Common myeloid progenitor, CD34-positive (primary cell): ENCODE measurements around the gene MAG.
A peak's percentile ranks its signal among the peaks of the same experiment; 100 is the strongest.

Experiments
- CTCF ChIA-PET: fragments of 350-600 bp; sonication (Branson Sonifier 250); formaldehyde crosslinking; loops from one replicate; lab custom pipeline; 2021; ENCODE audit warnings: antibody characterized with exemption; lab: Charles Lee
- POLR2A ChIA-PET: fragments of 350-600 bp; sonication (Branson Sonifier 250); formaldehyde crosslinking; loops from one replicate; lab custom pipeline; 2021; ENCODE audit warnings: antibody characterized with exemption; lab: Charles Lee
- DNase-seq, 3 donors: peaks; one replicate each; pipeline versions ENCODE4 v3.0.0 to v3.0.0-alpha.2; 2013
- H3K27ac ChIP-seq, 2 experiments: 1 replicate in 1 of 2; 2 replicates in 1 of 2; pipeline ENCODE4 v1.7.0; 2013; ENCODE audit warnings: inconsistent platforms in 2 of 2, low read length in 2 of 2, mild to moderate bottlenecking in 2 of 2, low read depth in 1 of 2, moderate library complexity in 1 of 2; ENCODE audit not compliant: severe bottlenecking in 2 of 2, insufficient read depth in 1 of 2, poor library complexity in 1 of 2
- H3K27me3 ChIP-seq, 5 experiments: replicated peaks in 2 of 5; 1 replicate in 3 of 5; 2 replicates in 2 of 5; pipeline versions ENCODE4 v1.6.1 to v1.7.0; 2013; ENCODE audit warnings: low read length in 4 of 5, mild to moderate bottlenecking in 2 of 5, moderate library complexity in 2 of 5, inconsistent platforms in 1 of 5; ENCODE audit not compliant: insufficient read depth in 5 of 5, control insufficient read depth in 4 of 5
- H3K36me3 ChIP-seq, 4 experiments: 1 replicate in 2 of 4; 2 replicates in 2 of 4; pipeline versions ENCODE4 v1.6.1 to v1.7.0; 2013; ENCODE audit warnings: low read length in 3 of 4, control low read depth in 1 of 4, mild to moderate bottlenecking in 1 of 4; ENCODE audit not compliant: control insufficient read depth in 4 of 4, insufficient read depth in 4 of 4
- H3K4me1 ChIP-seq, 4 experiments: 1 replicate in 3 of 4; 2 replicates in 1 of 4; pipeline versions ENCODE4 v1.6.1 to v1.7.1; 2013; ENCODE audit warnings: low read length in 3 of 4, mild to moderate bottlenecking in 3 of 4, control low read depth in 1 of 4, inconsistent platforms in 1 of 4, moderate library complexity in 1 of 4; ENCODE audit not compliant: control insufficient read depth in 4 of 4, insufficient read depth in 4 of 4; ENCODE audit errors: control extremely low read depth in 1 of 4
- H3K4me3 ChIP-seq, 7 experiments: 1 replicate in 4 of 7; 2 replicates in 3 of 7; pipeline versions ENCODE4 v1.5.1 to v1.7.0; 2013; ENCODE audit warnings: mild to moderate bottlenecking in 7 of 7, low read length in 6 of 7, moderate library complexity in 6 of 7, inconsistent platforms in 2 of 7, low read depth in 2 of 7, control low read depth in 1 of 7; ENCODE audit not compliant: insufficient read depth in 4 of 7, control insufficient read depth in 1 of 7; ENCODE audit errors: extremely low read depth in 1 of 7
- H3K9me3 ChIP-seq, 5 experiments: 1 replicate in 4 of 5; 2 replicates in 1 of 5; pipeline versions ENCODE4 v1.6.1 to v1.7.1; 2013; ENCODE audit warnings: low read length in 4 of 5, mild to moderate bottlenecking in 2 of 5, inconsistent platforms in 1 of 5, low read depth in 1 of 5, moderate library complexity in 1 of 5; ENCODE audit not compliant: control insufficient read depth in 4 of 5, insufficient read depth in 2 of 5; ENCODE audit errors: control extremely low read depth in 1 of 5
- WGBS: methylation state at CpG from one replicate; pipeline ENCODE4 v1.1.5; 2013; ENCODE audit not compliant: insufficient coverage; 5-methylcytosine and 5-hydroxymethylcytosine counted together

Gene MAG

DNA sequence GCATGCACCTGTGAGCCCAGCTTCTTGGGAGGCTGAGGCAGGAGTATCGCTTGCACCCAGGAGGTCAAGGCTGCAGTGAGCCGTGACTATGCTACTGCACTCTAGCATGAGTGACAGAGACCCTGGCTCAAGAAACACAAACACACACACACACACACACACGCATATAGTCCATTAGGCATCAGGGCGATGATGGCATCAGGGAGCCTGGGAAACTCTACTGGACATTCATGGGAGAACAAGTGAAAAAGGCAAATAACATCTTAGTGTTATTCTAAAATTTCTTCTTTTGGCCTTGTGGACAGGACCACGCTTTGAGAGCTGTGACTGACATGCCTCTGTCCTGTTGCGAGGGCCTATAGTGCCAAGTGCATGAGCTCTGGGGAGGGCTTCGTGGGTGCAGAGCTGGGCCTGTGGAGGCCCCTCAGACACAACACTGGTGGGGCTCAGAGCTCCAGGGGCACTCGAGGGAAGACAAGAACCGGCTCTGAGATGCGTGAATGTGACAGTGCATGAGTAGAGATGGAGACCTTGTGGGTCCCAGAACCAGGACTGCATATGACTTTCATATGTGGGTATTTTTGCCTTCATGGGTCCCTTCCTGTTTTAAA is 31.2 kb upstream of the MAG start:
- ChIA-PET POLR2A (no interaction called here), CTCF (interaction anchor here (1.2 to 2.8 kb wide), 2 partner anchors 10 to 124 kb away, joined by 3 to 8 read pairs; no protein-coding TSS in a partner anchor)
- H3K4me1 ChIP-seq: peaks cover 16 to 38% (median 28%) of the 10 kb centered on the region in 4 experiments
- no peaks in the 10 kb centered on the region for H3K9me3 ChIP-seq
- H3K4me3 ChIP-seq: no peak overlapping the region
- no peak overlapping the region for H3K27ac ChIP-seq
- H3K27me3 ChIP-seq: no peaks in the 10 kb centered on the region
- peaks cover 0 to 5% (median 1%) of the 10 kb centered on the region in 4 experiments for H3K36me3 ChIP-seq
- no peak for DNase-seq
- 95% methylated on average over 10 of the region's 10 CpGs for WGBS

- Histone ChIP-seq H3K27ac (no peak overlapping the region), H3K27me3 (no peaks in the 10 kb centered on the region), H3K4me1 (peaks cover 16 to 45% (median 33%) of the 10 kb centered on the region in 4 experiments), H3K9me3 (no peaks in the 10 kb centered on the region), H3K36me3 (peaks cover 0 to 5% (median 4%) of the 10 kb centered on the region in 4 experiments), H3K4me3 (no peak overlapping the region)
- DNase-seq: no peak
- ChIA-PET POLR2A (no interaction called here), CTCF (interaction anchor here (1.2 to 2.8 kb wide), 2 partner anchors 11 to 124 kb away, joined by 3 to 8 read pairs; no protein-coding TSS in a partner anchor)
- WGBS: 97% methylated on average over 9 of the region's 12 CpGs
Observed at GRCh38 chr19:35261356-35262100, 30.4 kb upstream of the MAG start.

- Histone ChIP-seq H3K27me3 (no peaks in the 10 kb centered on the region), H3K27ac (no peak overlapping the region), H3K36me3 (peaks cover 0 to 7% (median 4%) of the 10 kb centered on the region in 4 experiments), H3K4me3 (no peak overlapping the region), H3K4me1 (peaks cover 16 to 52% (median 38%) of the 10 kb centered on the region in 4 experiments), H3K9me3 (no peaks in the 10 kb centered on the region)
- ChIA-PET CTCF (interaction anchor here (1.2 to 2.8 kb wide), 2 partner anchors 12 to 125 kb away, joined by 3 to 8 read pairs; no protein-coding TSS in a partner anchor), POLR2A (no interaction called here)
- WGBS: 78% methylated on average over 15 of the region's 17 CpGs
- DNase-seq: no peak
Observed at GRCh38 chr19:35262101-35262761, 29.7 kb upstream of the MAG start.

- peaks cover 0 to 7% (median 4%) of the 10 kb centered on the region in 4 experiments for H3K36me3 ChIP-seq
- H3K9me3 ChIP-seq: no peaks in the 10 kb centered on the region
- POLR2A ChIA-PET: interaction anchor here (0.6 to 1.0 kb wide), 3 partner anchors 9 to 111 kb away, joined by 3 to 5 read pairs (median 3); no protein-coding TSS in a partner anchor
- H3K4me1 ChIP-seq: peaks cover 16 to 51% (median 34%) of the 10 kb centered on the region in 4 experiments
- H3K27me3 ChIP-seq: no peaks in the 10 kb centered on the region
- peak overlapping the region in 1 of 2 experiments; percentile 32 for H3K27ac ChIP-seq
- CTCF ChIA-PET: interaction anchor here (0.9 to 2.3 kb wide), 13 partner anchors 8 to 122 kb away, joined by 3 to 10 read pairs (median 4); no protein-coding TSS in a partner anchor
- WGBS: 82% methylated on average over 5 of the region's 7 CpGs
- no peak overlapping the region for H3K4me3 ChIP-seq
- no peak for DNase-seq
Observed at GRCh38 chr19:35264268-35265125, 27.5 kb upstream of the MAG start.

- Histone ChIP-seq H3K36me3 (peaks cover 0 to 10% (median 3%) of the 10 kb centered on the region in 4 experiments), H3K27ac (peak overlapping the region in 1 of 2 experiments; percentile 32), H3K27me3 (no peaks in the 10 kb centered on the region), H3K4me1 (peaks cover 16 to 58% (median 41%) of the 10 kb centered on the region in 4 experiments), H3K4me3 (no peak overlapping the region), H3K9me3 (no peaks in the 10 kb centered on the region)
- DNase-seq: no peak
- ChIA-PET CTCF (interaction anchor here (0.9 to 2.3 kb wide), 9 partner anchors 9 to 151 kb away, joined by 3 to 10 read pairs (median 4); no protein-coding TSS in a partner anchor), POLR2A (interaction anchor here (0.8 kb wide), 1 partner anchor 98 kb away, joined by 4 read pairs; no protein-coding TSS in a partner anchor)
- 95% methylated on average over 5 of the region's 6 CpGs for WGBS
Observed at GRCh38 chr19:35265126-35265899, 26.6 kb upstream of the MAG start.
